AML-193 (cell line): ENCODE results near the gene KRTAP24-1.

Source experiments
- DNase-seq, 2 experiments: peaks; one replicate each; lab custom pipeline; 2025; lab: John Stamatoyannopoulos, UW

Gene KRTAP24-1

DNA sequence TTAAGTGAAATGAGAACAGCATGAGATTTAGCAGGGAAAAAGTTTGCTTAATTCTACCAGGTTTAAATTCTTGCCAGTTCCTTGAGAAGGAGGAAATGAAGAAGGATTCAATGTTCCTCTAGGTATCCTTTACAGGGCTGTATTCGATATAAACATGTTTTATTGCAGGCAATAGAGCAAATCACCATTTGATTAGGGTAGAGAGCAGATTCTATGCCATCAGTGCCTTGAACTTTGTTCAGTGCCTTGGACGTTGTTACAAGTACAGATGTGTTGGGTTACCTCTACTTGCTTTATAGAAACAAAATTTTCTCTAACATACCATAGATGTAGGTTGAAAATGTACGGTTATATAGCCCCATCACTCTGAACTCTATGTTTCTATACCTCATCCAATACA lies 48.7 kb downstream of the KRTAP24-1 start:
- no peak for DNase-seq

DNA sequence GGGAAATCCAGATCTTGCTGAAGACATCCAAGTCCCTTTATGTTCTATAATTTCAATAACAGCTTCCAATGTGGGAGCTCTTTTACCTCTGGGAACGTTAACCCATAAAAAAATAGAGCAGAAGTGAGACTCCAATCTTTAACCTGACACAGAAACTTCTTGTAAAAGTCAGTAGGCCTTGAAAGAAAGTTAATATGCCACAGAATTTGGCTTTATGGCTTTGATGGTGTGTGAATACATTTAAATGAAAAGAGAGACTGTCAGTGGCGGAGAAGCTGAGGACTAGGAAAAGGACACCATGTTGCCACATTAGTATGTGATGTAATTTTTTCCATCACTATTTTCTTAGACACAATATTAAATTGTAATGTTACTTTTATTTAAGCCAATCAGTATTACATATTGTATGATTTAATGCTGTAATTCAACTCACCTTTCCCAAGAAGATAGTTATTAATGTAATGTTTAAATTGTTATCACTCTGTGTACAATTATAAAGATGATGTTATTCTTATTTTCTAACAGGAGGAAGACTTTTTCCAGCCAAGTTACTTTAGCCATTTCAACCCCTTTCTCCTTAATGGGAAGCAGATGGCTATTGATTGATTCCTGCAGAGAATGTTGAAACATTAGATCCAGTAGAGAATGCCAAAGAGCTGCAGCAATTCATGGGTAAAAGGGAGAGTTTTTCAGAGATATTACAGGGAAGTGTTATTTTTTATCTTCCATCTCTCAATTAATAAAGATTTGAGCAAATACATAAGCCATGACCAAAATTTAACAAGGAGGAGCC lies 49.3 kb downstream of the KRTAP24-1 start:
- no peak for DNase-seq

DNA sequence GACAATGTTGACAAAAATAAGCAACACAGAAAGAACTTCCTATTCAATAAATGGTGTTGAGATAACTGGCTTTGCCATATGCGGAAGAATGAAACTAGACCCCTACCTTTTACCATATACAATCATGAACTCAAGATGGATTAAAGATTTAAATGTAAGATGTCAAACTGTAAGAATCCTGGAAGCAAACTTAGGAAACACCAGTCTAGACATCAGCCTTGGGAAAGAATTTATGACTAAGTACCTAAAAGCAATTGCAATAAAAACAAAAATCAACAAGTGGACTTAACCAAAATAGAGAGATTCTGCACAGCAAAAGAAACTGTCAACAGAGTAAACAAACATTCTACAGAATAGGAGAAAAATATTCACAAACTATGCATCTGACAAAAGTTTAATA lies 50.7 kb downstream of the KRTAP24-1 start:
- DNase-seq = no peak
